Bronchial epithelial cell (primary cell): ENCODE data around the gene FURIN. TPM values are rescaled to one million over a fixed set of nuclear protein-coding genes. Genes with fewer than 3 reads are reported as not detected.
"Not testable (repeated sequence)": the region's sequence is repeated elsewhere in the genome, so short reads cannot be mapped to it uniquely, and the experiment has no call there.

ENCODE experiments used
- DNase-seq: peaks from one replicate; pipeline ENCODE4 v3.0.0-alpha.2; 2010; ENCODE audit warnings: low read depth
- FAIRE-seq: peaks from 2 replicates; lab custom pipeline; 2011; peaks lifted over from hg19 to GRCh38; lab: Jason Lieb, UNC
- H3K27me3 ChIP-seq: 2 replicates; pipeline ENCODE4 v1.5.1; 2011; ENCODE audit warnings: low read length; ENCODE audit not compliant: control insufficient read depth, insufficient read depth
- H3K36me3 ChIP-seq: 2 replicates; pipeline ENCODE4 v1.5.1; 2011; ENCODE audit warnings: low read length; ENCODE audit not compliant: control insufficient read depth, insufficient read depth
- H3K4me3 ChIP-seq: 2 replicates; pipeline ENCODE4 v1.5.1; 2011; ENCODE audit warnings: mild to moderate bottlenecking, low read depth, low read length, control low read depth
- CTCF ChIP-seq: IDR thresholded peaks from 2 replicates; pipeline ENCODE4 v1.5.1; 2011; ENCODE audit warnings: mild to moderate bottlenecking, moderate library complexity, low read length, control low read depth, inconsistent platforms; ENCODE audit not compliant: insufficient read depth, severe bottlenecking
- total RNA-seq: library from RNA; depleted of rRNA; stranded (reverse); fragments of >200 nt; gene quantifications from 2 replicates; pipeline ENCODE4 v1.2.1, GENCODE V29; 2014

The FURIN gene
- total RNA-seq, 1 donor from 2014 or later = 32.1 TPM

GRCh38 chr15:90873488-90873997, 5.2 kb downstream of the FURIN start:
- no peak for FAIRE-seq
- DNase-seq = no peak
- no peak overlapping the region for H3K4me3 ChIP-seq
- TF ChIP-seq CTCF = no peak
- peaks cover 8% of the 10 kb centered on the region for H3K36me3 ChIP-seq
- H3K27me3 ChIP-seq = no peaks in the 10 kb centered on the region

- TF ChIP-seq CTCF = no peak
- peak; percentile 22 for DNase-seq
- no peak overlapping the region for H3K4me3 ChIP-seq
- H3K27me3 ChIP-seq = no peaks in the 10 kb centered on the region
- no peak for FAIRE-seq
- peaks cover 9% of the 10 kb centered on the region for H3K36me3 ChIP-seq
Measured at GRCh38 chr15:90873998-90874605, 5.7 kb downstream of the FURIN start.

- peaks cover 16% of the 10 kb centered on the region for H3K36me3 ChIP-seq
- not testable (repeated sequence) for H3K4me3 ChIP-seq, FAIRE-seq, DNase-seq, H3K27me3 ChIP-seq
Measured at GRCh38 chr15:90874986-90875385, 6.6 kb downstream of the FURIN start.

- Histone ChIP-seq H3K4me3 (no peak overlapping the region), H3K27me3 (no peaks in the 10 kb centered on the region), H3K36me3 (peaks cover 19% of the 10 kb centered on the region)
- DNase-seq (no peak), FAIRE-seq (no peak)
- TF ChIP-seq CTCF = no peak
Measured at GRCh38 chr15:90875549-90875981, 7.2 kb downstream of the FURIN start.

GRCh38 chr15:90876046-90876445, 7.7 kb downstream of the FURIN start:
- peaks cover 22% of the 10 kb centered on the region for H3K36me3 ChIP-seq
- no peak overlapping the region for H3K4me3 ChIP-seq
- no peak for TF ChIP-seq CTCF
- no peaks in the 10 kb centered on the region for H3K27me3 ChIP-seq
- no peak for DNase-seq
- no peak for FAIRE-seq

GRCh38 chr15:90876512-90877170, 8.3 kb downstream of the FURIN start:
- H3K36me3 ChIP-seq = peaks cover 27% of the 10 kb centered on the region
- no peak for DNase-seq
- peak; percentile 84 for FAIRE-seq
- no peak overlapping the region for H3K4me3 ChIP-seq
- no peak for TF ChIP-seq CTCF
- H3K27me3 ChIP-seq = no peaks in the 10 kb centered on the region
